Pons (tissue), 1 donor: ENCODE results near the gene KPNB1.

Experiments used
- DNase-seq: peaks from one replicate; pipeline ENCODE4 v3.0.0-alpha.2; 2016; ENCODE audit warnings: low spot score

The KPNB1 gene

GRCh38 chr17:47636273-47637030 lies 13.3 kb upstream of the KPNB1 start:
- no peak for DNase-seq

- no peak for DNase-seq
Observed at GRCh38 chr17:47638903-47639302, 10.8 kb upstream of the KPNB1 start.

- no peak for DNase-seq
Observed at GRCh38 chr17:47640076-47640475, 9.6 kb upstream of the KPNB1 start.

GRCh38 chr17:47641202-47641601 lies 8.5 kb upstream of the KPNB1 start:
- DNase-seq: no peak

- DNase-seq: no peak
Observed at GRCh38 chr17:47643116-47643515, 6.6 kb upstream of the KPNB1 start.

GRCh38 chr17:47644324-47644723 lies 5.4 kb upstream of the KPNB1 start:
- DNase-seq: no peak

GRCh38 chr17:47649972-47650524 lies 329 bp downstream of the KPNB1 start:
- no peak for DNase-seq

- DNase-seq: peak; percentile 94
Observed at GRCh38 chr17:47650525-47651522, 1.1 kb downstream of the KPNB1 start.

- DNase-seq: no peak
Observed at GRCh38 chr17:47651704-47652103, 2.0 kb downstream of the KPNB1 start.

- DNase-seq: no peak
Observed at GRCh38 chr17:47652570-47652969, 2.9 kb downstream of the KPNB1 start.

GRCh38 chr17:47653442-47653841 lies 3.7 kb downstream of the KPNB1 start:
- DNase-seq: no peak

- DNase-seq: peak; percentile 22
Observed at GRCh38 chr17:47654991-47655390, 5.3 kb downstream of the KPNB1 start.

- DNase-seq: no peak
Observed at GRCh38 chr17:47660064-47660492, 10.4 kb downstream of the KPNB1 start.

GRCh38 chr17:47663912-47664623 lies 14.3 kb downstream of the KPNB1 start:
- DNase-seq: peak; percentile 59

GRCh38 chr17:47664624-47664941 lies 14.9 kb downstream of the KPNB1 start:
- DNase-seq: no peak

- DNase-seq: no peak
Observed at GRCh38 chr17:47665655-47666054, 15.9 kb downstream of the KPNB1 start.

GRCh38 chr17:47669081-47669480 lies 19.4 kb downstream of the KPNB1 start:
- DNase-seq: no peak

GRCh38 chr17:47670064-47670463 lies 20.3 kb downstream of the KPNB1 start:
- DNase-seq: no peak

- DNase-seq: no peak
Observed at GRCh38 chr17:47674499-47674898, 24.8 kb downstream of the KPNB1 start.

GRCh38 chr17:47675380-47676198 lies 25.9 kb downstream of the KPNB1 start:
- no peak for DNase-seq

GRCh38 chr17:47676199-47676472 lies 26.4 kb downstream of the KPNB1 start:
- no peak for DNase-seq
